ENCODE measurements around the gene PC.

PC gene

DNA sequence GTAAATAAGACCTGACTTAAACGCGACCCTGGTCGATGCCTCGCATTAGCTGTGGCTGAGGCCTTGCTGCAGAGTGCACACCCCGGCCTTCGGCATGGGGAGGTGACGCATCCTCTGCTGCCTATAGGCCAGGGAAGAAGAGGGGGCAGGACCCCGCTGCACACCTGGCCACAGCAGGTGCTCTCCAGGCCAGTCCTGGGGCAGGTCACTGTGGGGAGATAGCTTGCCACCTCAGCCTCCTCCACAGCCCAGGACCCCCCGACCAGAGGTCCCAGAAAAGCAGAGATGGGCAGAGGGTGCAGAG, 88.7 kb downstream of the PC start:
- TF ChIP-seq, protein P1, sequence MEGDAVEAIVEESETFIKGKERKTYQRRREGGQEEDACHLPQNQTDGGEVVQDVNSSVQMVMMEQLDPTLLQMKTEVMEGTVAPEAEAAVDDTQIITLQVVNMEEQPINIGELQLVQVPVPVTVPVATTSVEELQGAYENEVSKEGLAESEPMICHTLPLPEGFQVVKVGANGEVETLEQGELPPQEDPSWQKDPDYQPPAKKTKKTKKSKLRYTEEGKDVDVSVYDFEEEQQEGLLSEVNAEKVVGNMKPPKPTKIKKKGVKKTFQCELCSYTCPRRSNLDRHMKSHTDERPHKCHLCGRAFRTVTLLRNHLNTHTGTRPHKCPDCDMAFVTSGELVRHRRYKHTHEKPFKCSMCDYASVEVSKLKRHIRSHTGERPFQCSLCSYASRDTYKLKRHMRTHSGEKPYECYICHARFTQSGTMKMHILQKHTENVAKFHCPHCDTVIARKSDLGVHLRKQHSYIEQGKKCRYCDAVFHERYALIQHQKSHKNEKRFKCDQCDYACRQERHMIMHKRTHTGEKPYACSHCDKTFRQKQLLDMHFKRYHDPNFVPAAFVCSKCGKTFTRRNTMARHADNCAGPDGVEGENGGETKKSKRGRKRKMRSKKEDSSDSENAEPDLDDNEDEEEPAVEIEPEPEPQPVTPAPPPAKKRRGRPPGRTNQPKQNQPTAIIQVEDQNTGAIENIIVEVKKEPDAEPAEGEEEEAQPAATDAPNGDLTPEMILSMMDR (IDR thresholded peaks at IDR 0.05; ENCODE audit: low read depth, low read length): no peak
- H3K4me3 ChIP-seq (ENCODE audit: low read depth, low read length): no peak overlapping the region

DNA sequence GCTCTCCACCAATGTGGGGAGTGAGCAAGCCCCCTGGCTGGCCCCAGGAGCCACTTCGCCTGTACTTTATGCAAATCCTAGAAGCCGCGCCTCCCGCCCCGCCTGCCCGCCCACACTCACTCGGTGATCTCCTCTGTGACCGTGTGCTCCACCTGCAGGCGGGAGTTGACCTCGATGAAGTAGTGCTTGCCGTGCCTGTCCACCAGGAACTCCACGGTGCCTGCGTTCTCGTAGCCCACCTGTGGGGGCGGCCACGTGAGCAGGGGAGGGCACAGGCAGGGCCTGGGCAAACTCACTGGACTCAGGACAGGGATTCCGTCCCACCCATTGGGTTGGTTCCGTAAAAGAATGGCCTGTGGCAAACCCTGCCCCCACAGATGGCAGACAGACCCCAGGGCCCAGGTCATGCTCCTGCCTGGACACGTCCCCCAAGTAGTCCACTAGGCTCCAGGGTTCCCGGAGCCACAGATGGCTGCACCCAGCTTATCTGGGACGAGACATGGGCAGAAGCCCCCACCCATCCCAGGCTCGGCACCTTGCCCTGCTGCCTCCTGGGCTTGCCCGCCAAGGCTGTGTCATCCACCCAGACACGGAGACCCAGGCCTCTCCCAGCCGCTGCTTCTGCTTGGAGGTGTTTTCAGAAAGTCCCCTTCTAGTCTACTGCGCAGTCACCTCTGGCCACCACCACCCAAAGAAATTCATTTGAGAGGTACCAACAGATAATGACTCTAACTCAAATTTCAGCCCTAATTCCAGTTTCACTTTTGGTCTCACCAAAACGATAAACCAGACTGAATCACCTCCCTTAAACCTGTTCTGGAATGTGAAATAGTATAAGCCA, 89.2 kb downstream of the PC start:
- H3K4me3 ChIP-seq (ENCODE audit: low read depth, low read length): no peak overlapping the region
- TF ChIP-seq, protein P1 (IDR thresholded peaks at IDR 0.05; ENCODE audit: low read depth, low read length): no peak

DNA sequence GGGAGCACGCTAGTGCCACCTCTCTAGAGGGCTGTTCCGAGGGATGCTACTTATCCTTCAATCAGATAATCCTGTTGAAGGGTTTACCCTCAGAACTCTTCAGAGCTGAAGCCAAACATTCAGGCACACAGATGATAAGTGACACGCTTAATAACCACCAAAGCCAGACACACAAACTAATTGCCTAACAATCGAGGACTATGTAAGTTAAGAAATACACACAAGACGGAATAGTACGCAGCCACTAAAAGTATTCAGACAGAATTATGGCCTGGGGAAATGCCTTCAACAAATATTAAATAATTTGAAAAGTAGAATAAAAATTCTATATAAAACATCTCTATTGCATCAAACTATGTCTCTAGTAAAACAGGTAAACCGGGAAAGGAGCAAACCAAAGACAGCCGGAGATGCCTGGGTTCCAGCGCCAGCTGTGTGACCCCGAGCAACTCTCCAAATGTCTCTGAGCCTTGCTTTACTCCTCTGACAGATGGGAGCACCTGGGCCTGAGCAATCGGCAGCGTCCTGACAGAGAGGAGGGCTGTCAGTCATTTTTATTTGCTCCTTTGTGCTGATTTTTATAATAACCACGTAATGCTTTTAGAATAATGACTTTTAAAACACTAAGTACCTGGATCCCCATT, 90.0 kb downstream of the PC start:
- TF ChIP-seq, protein P1 (IDR thresholded peaks at IDR 0.05; ENCODE audit: low read depth, low read length): no peak
- no peak overlapping the region for H3K4me3 ChIP-seq (ENCODE audit: low read depth, low read length)

DNA sequence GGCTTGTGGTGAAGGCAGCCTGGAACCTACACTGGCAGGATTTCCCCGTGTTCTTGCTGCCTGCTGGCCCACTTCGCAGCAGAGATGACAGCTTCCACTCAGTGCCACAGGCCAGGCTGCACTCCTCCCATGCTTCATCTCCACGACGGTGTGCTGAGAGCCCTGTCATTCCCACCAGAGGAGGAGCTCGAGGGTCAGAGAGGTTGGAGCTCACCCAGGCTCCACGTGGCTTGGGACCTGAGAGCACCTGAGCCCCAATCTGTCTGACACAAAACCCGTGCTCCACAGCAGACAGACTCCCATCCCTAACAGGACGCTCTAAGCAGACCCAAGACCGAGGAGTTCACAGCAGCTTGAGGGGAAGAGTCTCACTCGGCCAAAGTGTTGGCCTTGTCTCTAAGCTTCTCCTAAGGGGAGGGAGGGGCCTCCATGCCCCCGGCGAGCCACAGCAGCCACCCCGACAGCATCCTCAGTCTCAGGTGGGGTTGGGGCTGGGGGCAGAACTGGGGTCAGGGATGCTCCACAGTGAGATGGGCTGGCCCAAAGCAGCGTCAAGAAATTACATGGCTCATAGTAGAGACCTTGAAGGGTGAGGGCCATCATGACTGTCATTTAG, 90.7 kb downstream of the PC start:
- H3K4me3 ChIP-seq (ENCODE audit: low read depth, low read length): no peak overlapping the region
- TF ChIP-seq, protein P1 (IDR thresholded peaks at IDR 0.05; ENCODE audit: low read depth, low read length): no peak

DNA sequence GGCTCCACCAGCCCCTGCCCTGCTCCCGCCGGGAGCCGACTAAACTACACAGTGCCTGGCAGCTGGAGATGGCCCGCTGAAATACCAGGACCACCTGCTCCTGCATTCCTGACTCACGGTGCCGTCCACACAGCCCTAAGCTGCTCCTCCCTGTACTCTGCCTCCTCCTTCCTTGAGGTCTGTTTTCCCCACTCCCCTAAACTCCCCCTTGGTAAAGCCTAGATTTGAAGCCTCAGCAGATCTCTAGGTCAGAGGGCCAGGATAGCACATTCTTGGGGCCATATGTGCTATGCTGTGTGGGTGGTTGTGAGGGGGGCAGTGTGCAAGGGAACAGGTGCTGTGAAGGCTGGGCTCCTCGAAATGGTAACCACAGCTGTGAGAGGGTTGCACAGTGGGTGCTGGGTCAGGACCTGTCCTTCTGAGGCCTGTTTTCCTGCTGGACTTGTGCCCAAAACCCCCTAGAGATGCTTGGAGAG, 91.6 kb downstream of the PC start:
- no peak overlapping the region for H3K4me3 ChIP-seq (ENCODE audit: low read depth, low read length)

DNA sequence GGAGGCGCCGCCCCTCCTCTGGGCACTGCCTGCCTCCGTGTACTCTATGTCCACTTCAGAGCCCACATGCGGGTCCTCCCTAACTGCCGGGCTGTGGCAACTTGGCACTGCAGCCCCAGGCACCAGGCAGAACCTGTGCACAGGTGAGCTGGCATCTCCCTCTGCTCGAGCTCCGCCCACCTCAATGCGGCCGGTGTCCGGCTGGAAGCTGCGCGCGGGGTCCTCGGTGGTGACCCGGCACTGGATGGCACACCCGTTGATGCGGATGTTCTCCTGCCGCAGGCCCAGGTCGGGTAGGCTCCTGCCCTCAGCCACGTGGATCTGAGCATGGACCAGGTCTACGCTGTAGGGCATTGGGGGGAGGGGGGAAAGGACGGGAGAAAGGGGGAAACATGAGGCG, 92.2 kb downstream of the PC start:
- no peak overlapping the region for H3K4me3 ChIP-seq (ENCODE audit: low read depth, low read length)
- TF ChIP-seq, protein P1 (IDR thresholded peaks at IDR 0.05; ENCODE audit: low read depth, low read length): no peak

More for the DNA sequence above, 91.6 kb downstream of the PC start:
- TF ChIP-seq, protein P1 (IDR thresholded peaks at IDR 0.05; ENCODE audit: low read depth, low read length): no peak

Measured in WI38 (cell line).